Endothelial cell (in vitro differentiated cells): ENCODE results near the gene PCA3. TPM values are rescaled to one million over a fixed set of nuclear protein-coding genes. Genes with fewer than 3 reads are reported as not detected.

Experiments used
- DNase-seq: peaks from one replicate; pipeline ENCODE4 v3.0.0; 2021; ENCODE audit warnings: low spot score
- H3K27ac Mint-ChIP-seq: one replicate; pipeline ENCODE4 v1.8.0; 2021; ENCODE audit warnings: mixed read lengths, inconsistent platforms; ENCODE audit not compliant: unreplicated experiment
- H3K27me3 Mint-ChIP-seq: one replicate; pipeline ENCODE4 v1.8.0; 2021; ENCODE audit warnings: mild to moderate bottlenecking, moderate library complexity, mixed read lengths, inconsistent platforms; ENCODE audit not compliant: unreplicated experiment
- H3K36me3 Mint-ChIP-seq: one replicate; pipeline ENCODE4 v1.8.0; 2021; ENCODE audit warnings: mild to moderate bottlenecking, low read depth, mixed read lengths, inconsistent platforms; ENCODE audit not compliant: unreplicated experiment
- H3K4me1 Mint-ChIP-seq: one replicate; pipeline ENCODE4 v1.8.0; 2021; ENCODE audit warnings: mild to moderate bottlenecking, mixed read lengths, inconsistent platforms; ENCODE audit not compliant: unreplicated experiment
- H3K4me3 Mint-ChIP-seq: one replicate; pipeline ENCODE4 v1.8.0; 2021; ENCODE audit warnings: mild to moderate bottlenecking, mixed read lengths, inconsistent platforms; ENCODE audit not compliant: unreplicated experiment
- H3K9me3 Mint-ChIP-seq: one replicate; pipeline ENCODE4 v1.8.0; 2021; ENCODE audit warnings: mixed read lengths, inconsistent platforms; ENCODE audit not compliant: unreplicated experiment
- total RNA-seq: library from RNA; stranded (reverse); fragmentation: NEBNext Ultra II Directional; extraction: Animal tissue kit (Norgen Biotek cat#: 25700); gene quantifications from one replicate; pipeline ENCODE4 v1.2.1, GENCODE V29; 2021; ENCODE audit not compliant: unreplicated experiment
- TF ChIP-seq, protein P1 (sequence below): fragments of 200-600 bp; sonication (generic); IDR thresholded peaks from one replicate; pipeline ENCODE4 v1.5.0; 2021; ENCODE audit warnings: antibody characterized with exemption; ENCODE audit not compliant: unreplicated experiment

PCA3 gene
- total RNA-seq, 1 donor from 2014 or later, result 0.62 TPM

DNA sequence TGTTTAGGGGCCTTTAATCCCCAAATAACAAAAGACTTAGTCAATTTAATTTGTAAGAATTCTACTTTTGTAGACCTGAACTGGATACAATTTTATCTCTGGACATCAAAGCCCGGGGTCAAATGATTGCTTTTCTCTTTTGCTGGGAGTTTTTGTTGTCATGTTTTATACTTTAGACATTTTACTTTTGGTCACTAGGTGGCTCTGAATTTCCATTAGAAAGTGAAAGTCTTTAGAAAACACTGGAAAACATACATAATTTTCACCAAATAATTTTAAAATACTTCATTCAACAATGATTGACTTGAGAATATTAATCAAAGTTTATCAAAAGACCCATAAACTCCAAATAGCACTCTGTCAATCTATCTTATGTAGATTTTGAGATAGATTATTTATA is 2.8 kb upstream of the PCA3 start:
- no peaks in the 10 kb centered on the region for H3K36me3 Mint-ChIP-seq
- H3K4me3 Mint-ChIP-seq, result no peak overlapping the region
- H3K27me3 Mint-ChIP-seq, result peaks cover 1% of the 10 kb centered on the region
- DNase-seq, result no peak
- H3K4me1 Mint-ChIP-seq, result no peaks in the 10 kb centered on the region
- TF ChIP-seq, protein P1, sequence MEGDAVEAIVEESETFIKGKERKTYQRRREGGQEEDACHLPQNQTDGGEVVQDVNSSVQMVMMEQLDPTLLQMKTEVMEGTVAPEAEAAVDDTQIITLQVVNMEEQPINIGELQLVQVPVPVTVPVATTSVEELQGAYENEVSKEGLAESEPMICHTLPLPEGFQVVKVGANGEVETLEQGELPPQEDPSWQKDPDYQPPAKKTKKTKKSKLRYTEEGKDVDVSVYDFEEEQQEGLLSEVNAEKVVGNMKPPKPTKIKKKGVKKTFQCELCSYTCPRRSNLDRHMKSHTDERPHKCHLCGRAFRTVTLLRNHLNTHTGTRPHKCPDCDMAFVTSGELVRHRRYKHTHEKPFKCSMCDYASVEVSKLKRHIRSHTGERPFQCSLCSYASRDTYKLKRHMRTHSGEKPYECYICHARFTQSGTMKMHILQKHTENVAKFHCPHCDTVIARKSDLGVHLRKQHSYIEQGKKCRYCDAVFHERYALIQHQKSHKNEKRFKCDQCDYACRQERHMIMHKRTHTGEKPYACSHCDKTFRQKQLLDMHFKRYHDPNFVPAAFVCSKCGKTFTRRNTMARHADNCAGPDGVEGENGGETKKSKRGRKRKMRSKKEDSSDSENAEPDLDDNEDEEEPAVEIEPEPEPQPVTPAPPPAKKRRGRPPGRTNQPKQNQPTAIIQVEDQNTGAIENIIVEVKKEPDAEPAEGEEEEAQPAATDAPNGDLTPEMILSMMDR, result peak; percentile 51
- H3K27ac Mint-ChIP-seq, result no peak overlapping the region
- no peaks in the 10 kb centered on the region for H3K9me3 Mint-ChIP-seq

- no peaks in the 10 kb centered on the region for H3K4me1 Mint-ChIP-seq
- no peaks in the 10 kb centered on the region for H3K27me3 Mint-ChIP-seq
- H3K36me3 Mint-ChIP-seq, result no peaks in the 10 kb centered on the region
- no peaks in the 10 kb centered on the region for H3K9me3 Mint-ChIP-seq
- no peak overlapping the region for H3K4me3 Mint-ChIP-seq
- H3K27ac Mint-ChIP-seq, result no peak overlapping the region
- TF ChIP-seq, protein P1, result no peak
- DNase-seq, result no peak
Measured at GRCh38 chr9:76766126-76766525, 1.9 kb downstream of the PCA3 start.

- TF ChIP-seq, protein P1, result no peak
- H3K36me3 Mint-ChIP-seq, result no peaks in the 10 kb centered on the region
- no peak for DNase-seq
- no peaks in the 10 kb centered on the region for H3K4me1 Mint-ChIP-seq
- H3K27me3 Mint-ChIP-seq, result no peaks in the 10 kb centered on the region
- H3K27ac Mint-ChIP-seq, result no peak overlapping the region
- no peaks in the 10 kb centered on the region for H3K9me3 Mint-ChIP-seq
- no peak overlapping the region for H3K4me3 Mint-ChIP-seq
Measured at GRCh38 chr9:76772686-76773445, 8.6 kb downstream of the PCA3 start.

GRCh38 chr9:76784881-76785280 is 20.6 kb downstream of the PCA3 start:
- Mint-ChIP-seq H3K4me3 (no peak overlapping the region), H3K9me3 (no peaks in the 10 kb centered on the region), H3K4me1 (no peaks in the 10 kb centered on the region), H3K36me3 (no peaks in the 10 kb centered on the region), H3K27ac (no peak overlapping the region), H3K27me3 (no peaks in the 10 kb centered on the region)
- TF ChIP-seq, protein P1, result no peak
- no peak for DNase-seq

- H3K36me3 Mint-ChIP-seq, result no peaks in the 10 kb centered on the region
- no peak for DNase-seq
- no peaks in the 10 kb centered on the region for H3K9me3 Mint-ChIP-seq
- no peak overlapping the region for H3K4me3 Mint-ChIP-seq
- H3K27ac Mint-ChIP-seq, result no peak overlapping the region
- TF ChIP-seq, protein P1, result no peak
- H3K4me1 Mint-ChIP-seq, result no peaks in the 10 kb centered on the region
- H3K27me3 Mint-ChIP-seq, result no peaks in the 10 kb centered on the region
Measured at GRCh38 chr9:76785501-76785900, 21.3 kb downstream of the PCA3 start.
